Heart right ventricle (tissue), 16 donors: ENCODE results near the gene HERC3. TPM values are rescaled to one million over a fixed set of nuclear protein-coding genes. Genes with fewer than 3 reads are reported as not detected.

Experiments
- ATAC-seq, 8 donors: fragments of 200-7000 bp; cut with Tn5 transposase; one replicate each; pipeline ENCODE4 v1.9.1; 2020; ENCODE audit warnings: mild to moderate bottlenecking in 8 of 8, moderate library complexity in 8 of 8, moderate number of reproducible peaks in 1 of 8
- DNase-seq, 2 donors: peaks; one replicate each; pipeline ENCODE4 v3.0.0-alpha.2; 2020
- H3K27ac ChIP-seq, 10 donors: fragments of 200-600 bp; sonication (generic) in 2 of 10; one replicate each; pipeline versions ENCODE4 v1.5.0 to v1.8.0; 2020 to 2022; ENCODE audit warnings: mild to moderate bottlenecking in 3 of 10
- H3K27me3 ChIP-seq, 7 donors: fragments of 200-600 bp; one replicate each; pipeline ENCODE4 v1.8.0; 2021 to 2022; ENCODE audit warnings: mild to moderate bottlenecking in 2 of 7
- H3K36me3 ChIP-seq, 9 donors: fragments of 200-600 bp; sonication (generic) in 1 of 9; one replicate each; pipeline versions ENCODE4 v1.5.0 to v1.8.0; 2020 to 2022; ENCODE audit warnings: mild to moderate bottlenecking in 2 of 9
- H3K4me1 ChIP-seq, 9 donors: fragments of 200-600 bp; sonication (generic) in 1 of 9; one replicate each; pipeline versions ENCODE4 v1.5.0 to v1.8.0; 2020 to 2022; ENCODE audit warnings: mild to moderate bottlenecking in 4 of 9
- H3K4me3 ChIP-seq, 10 donors: fragments of 200-600 bp; sonication (generic) in 2 of 10; one replicate each; pipeline versions ENCODE4 v1.5.0 to v1.8.0; 2020 to 2022; ENCODE audit warnings: mild to moderate bottlenecking in 7 of 10, moderate library complexity in 2 of 10
- H3K9me3 ChIP-seq, 11 donors: fragments of 200-600 bp in 10 of 11; sonication (generic) in 2 of 11; one replicate each; pipeline versions ENCODE4 v1.5.0 to v1.8.0; 2013 to 2022; ENCODE audit warnings: mild to moderate bottlenecking in 2 of 11, control low read depth in 1 of 11, moderate library complexity in 1 of 11
- WGBS, 2 donors: extraction: QIAGEN DNeasy Blood & Tissue Kit; methylation state at CpG; one replicate each; pipeline ENCODE4 v1.1.7; 2013; ENCODE audit warnings: inconsistent platforms in 1 of 2; 5-methylcytosine and 5-hydroxymethylcytosine counted together
- intact Hi-C, 10 donors: fragments of 100-400 bp; cut with DNase I; formaldehyde crosslinking; loops; one replicate each; pipeline versions ENCODE4 v1.11.1 to v1.14.2; 2022
- long read RNA-seq, 3 donors: library from polyadenylated mRNA; unstranded; transcript quantifications; one replicate each; pipeline ENCODE4 v2.0.0, GENCODE V29; 2020 to 2021
- polyA plus RNA-seq, 2 donors: library from polyadenylated mRNA; stranded (reverse); fragments of 200-250 nt; gene quantifications; one replicate each; pipeline ENCODE4 v1.2.3, GENCODE V29; 2013
- total RNA-seq, 10 donors: library from RNA; stranded (reverse); fragmentation: NEBNext Ultra II Directional in 3 of 10; extraction: Animal tissue kit (Norgen Biotek cat#: 25700) in 3 of 10; gene quantifications; one replicate each; pipeline versions ENCODE4 v1.2.1 to v1.2.4, GENCODE V29; 2021 to 2023
- TF ChIP-seq, protein P1 (sequence below), 9 donors: fragments of 200-600 bp; sonication (generic) in 2 of 9; IDR thresholded peaks; one replicate each; pipeline versions ENCODE4 v1.5.0 to v1.8.0; 2021 to 2022; ENCODE audit warnings: antibody characterized with exemption in 9 of 9, mild to moderate bottlenecking in 5 of 9, moderate library complexity in 1 of 9
- donor health status: Arrhythmogenic right ventricular cardiomyopathy.
- donor health status: ischemic (EF 13 %, LVEDD 7.1; RV severe dilation, severe dysfunction).
- donor health status: healthy with polysubstance abuse.
- donor health status: DM: no; HTN: yes; CAD: no.
- donor health status: DM: no; HTN: no; CAD: no.
- donor health status: ischemic (EF 25% LVEDD 6.9; RV normal size, moderate dysfunction).
- donor health status: ischemic (EF 25% LVEDD 5.7; RV mildly dilated, moderate dysfunction).
- donor health status: healthy.
- donor health status: DM: yes; HTN: yes; CAD: no.
- donor health status: Ischemic cardiomyopathy.
- donor health status: ischemic (EF 35%, LVEDD 5.7; RV mildly dilated, moderate dysfunction).
- donor health status: nonischemic (EF 11% LVEDD 7.7; RV severe dilation, severe dysfunction).
- donor health status: DM: yes; HTN: yes; CAD: no.
- donor health status: PGD.
- donor health status: ischemic (EF 29% LVEDD 5.4; RV normal size, mild dysfunction).
- donor health status: nonischemic (EF 23%, LVEDD 6.1; RV moderate dilation, normal function).

The HERC3 gene
- total RNA-seq (10 to 100 TPM; 40.6 to 62.6 (median 47.2) TPM), polyA plus RNA-seq (10 to 100 TPM in 1 of 2 donors, 1 to 10 TPM in 1; 8.5 to 13.2 TPM)
- long read RNA-seq, donor 1, full-length matches to known transcripts = 5 of 14 reads
- long read RNA-seq, donor 1, partial matches to known transcripts = 4 of 14 reads
- long read RNA-seq, donor 1, other reads (novel, unspliced or antisense) = 5 of 14 reads
- long read RNA-seq, donor 2, full-length matches to known transcripts = 6 of 22 reads
- long read RNA-seq, donor 2, partial matches to known transcripts = 10 of 22 reads
- long read RNA-seq, donor 2, other reads (novel, unspliced or antisense) = 6 of 22 reads
- long read RNA-seq, donor 3, full-length matches to known transcripts = 8 of 26 reads
- long read RNA-seq, donor 3, partial matches to known transcripts = 14 of 26 reads
- long read RNA-seq, donor 3, other reads (novel, unspliced or antisense) = 4 of 26 reads

DNA sequence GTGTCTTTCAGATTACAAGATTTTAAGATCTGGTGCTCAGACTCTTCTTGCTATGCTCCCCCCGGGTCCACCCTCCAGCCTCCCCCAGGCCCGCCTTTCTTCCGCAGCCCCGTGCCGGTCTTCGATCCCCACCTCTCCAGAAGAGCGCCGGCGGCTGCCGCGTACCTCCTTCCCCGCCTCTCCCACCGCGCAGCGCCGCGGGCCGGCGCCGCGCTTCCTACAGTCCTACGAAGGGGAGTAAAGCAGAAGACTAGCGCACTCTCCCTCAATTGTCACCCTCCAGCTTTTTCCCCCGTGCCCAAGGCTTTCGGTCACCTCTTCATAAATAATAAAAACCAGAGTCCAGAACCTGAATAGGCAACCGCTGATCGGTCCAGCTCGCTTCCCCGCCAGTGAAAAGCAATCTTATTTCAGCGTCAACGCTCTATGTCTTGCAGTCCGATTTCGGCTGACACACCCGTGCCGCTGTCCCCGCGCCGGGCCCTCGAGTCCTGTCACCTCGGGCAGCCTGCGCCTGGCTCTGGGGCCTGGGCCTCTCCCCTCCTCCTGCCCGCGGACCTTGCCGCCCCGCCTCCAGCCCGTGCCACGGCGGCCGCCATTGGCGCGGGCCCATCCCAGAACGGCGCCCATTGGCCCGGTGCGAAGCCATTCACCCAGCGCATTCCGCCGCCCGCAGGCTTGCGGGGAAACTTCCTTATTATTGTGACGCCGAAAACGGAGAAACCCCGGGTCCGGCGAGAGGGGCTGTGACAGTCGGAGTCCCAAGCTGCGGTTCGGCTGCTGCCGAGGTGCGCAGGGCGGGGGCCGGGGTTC, at the start of gene HERC3:
TSS of gene HERC3 (plus strand) at position 694 of the 813 bp plus-strand sequence. CDS start 13,344 bp downstream, outside the sequence.
- H3K27me3 ChIP-seq = no peaks in the 10 kb centered on the region
- WGBS, 2 donors = 0% methylated on average over 73 of the region's 73 CpGs
- H3K9me3 ChIP-seq = no peaks in the 10 kb centered on the region
- intact Hi-C loops = loop anchor here in 6 of 10 donors (5.0 to 10.0 kb wide), 4 partner anchors 63 to 307 kb away; partner anchors contain the start of gene PPM1K (in 1 of the 6)
- peaks cover 0 to 17% (median 0%) of the 10 kb centered on the region in 9 donors for H3K36me3 ChIP-seq
- DNase-seq (peak; percentile 93 to 94), ATAC-seq (peak; percentile 97 to 99 (median 98))
- peak within 1 kb of the TSS; percentile 77 to 98 (median 92) for H3K4me3 ChIP-seq
- peak within 1 kb of the TSS; percentile 82 to 99 (median 96) for H3K27ac ChIP-seq
- peaks cover 0 to 40% (median 29%) of the 10 kb centered on the region in 9 donors for H3K4me1 ChIP-seq
- TF ChIP-seq, protein P1, sequence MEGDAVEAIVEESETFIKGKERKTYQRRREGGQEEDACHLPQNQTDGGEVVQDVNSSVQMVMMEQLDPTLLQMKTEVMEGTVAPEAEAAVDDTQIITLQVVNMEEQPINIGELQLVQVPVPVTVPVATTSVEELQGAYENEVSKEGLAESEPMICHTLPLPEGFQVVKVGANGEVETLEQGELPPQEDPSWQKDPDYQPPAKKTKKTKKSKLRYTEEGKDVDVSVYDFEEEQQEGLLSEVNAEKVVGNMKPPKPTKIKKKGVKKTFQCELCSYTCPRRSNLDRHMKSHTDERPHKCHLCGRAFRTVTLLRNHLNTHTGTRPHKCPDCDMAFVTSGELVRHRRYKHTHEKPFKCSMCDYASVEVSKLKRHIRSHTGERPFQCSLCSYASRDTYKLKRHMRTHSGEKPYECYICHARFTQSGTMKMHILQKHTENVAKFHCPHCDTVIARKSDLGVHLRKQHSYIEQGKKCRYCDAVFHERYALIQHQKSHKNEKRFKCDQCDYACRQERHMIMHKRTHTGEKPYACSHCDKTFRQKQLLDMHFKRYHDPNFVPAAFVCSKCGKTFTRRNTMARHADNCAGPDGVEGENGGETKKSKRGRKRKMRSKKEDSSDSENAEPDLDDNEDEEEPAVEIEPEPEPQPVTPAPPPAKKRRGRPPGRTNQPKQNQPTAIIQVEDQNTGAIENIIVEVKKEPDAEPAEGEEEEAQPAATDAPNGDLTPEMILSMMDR (IDR thresholded peaks at IDR 0.05) = peak in 5 of 9 donors; percentile 11 to 38 (median 25)

DNA sequence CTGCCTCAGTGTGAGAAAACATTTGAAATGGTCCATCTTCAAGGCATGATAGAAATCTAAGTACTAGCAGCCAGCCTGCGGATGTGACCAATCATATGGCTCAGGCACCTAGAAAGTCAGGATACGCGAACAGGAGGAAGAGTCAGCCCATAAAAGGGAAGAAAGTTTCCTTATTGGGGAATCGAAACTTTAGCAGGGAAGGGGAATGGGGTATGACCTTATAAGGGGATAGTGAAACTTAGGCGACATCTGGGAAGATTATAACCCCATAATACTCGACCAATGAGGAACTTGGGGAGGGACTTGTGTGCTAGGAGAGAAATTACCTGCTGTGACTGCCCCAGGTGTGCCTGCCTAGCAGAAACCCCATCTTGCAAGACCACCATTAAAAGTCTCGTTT, 42.5 kb upstream of the HERC3 start:
- DNase-seq (no peak), ATAC-seq (no peak)
- Histone ChIP-seq H3K4me1 (no peaks in the 10 kb centered on the region), H3K36me3 (no peaks in the 10 kb centered on the region), H3K27me3 (no peaks in the 10 kb centered on the region), H3K9me3 (no peaks in the 10 kb centered on the region), H3K4me3 (no peak overlapping the region), H3K27ac (no peak overlapping the region)
- WGBS, 2 donors = 86 to 91% methylated on average over 7 of the region's 7 CpGs
- TF ChIP-seq, protein P1 (IDR thresholded peaks at IDR 0.05) = no peak
- intact Hi-C loops = no loop called here

GRCh38 chr4:88567591-88567990, 24.7 kb upstream of the HERC3 start:
- 88 to 90% methylated on average over 1 of the region's 1 CpG for WGBS, 2 donors
- H3K27me3 ChIP-seq = no peaks in the 10 kb centered on the region
- intact Hi-C loops = no loop called here
- H3K27ac ChIP-seq = no peak overlapping the region
- no peak for ATAC-seq
- H3K36me3 ChIP-seq = no peaks in the 10 kb centered on the region
- no peaks in the 10 kb centered on the region for H3K9me3 ChIP-seq
- TF ChIP-seq, protein P1 (IDR thresholded peaks at IDR 0.05) = no peak
- H3K4me1 ChIP-seq = peaks cover 0 to 10% (median 0%) of the 10 kb centered on the region in 9 donors
- DNase-seq = no peak
- no peak overlapping the region for H3K4me3 ChIP-seq

GRCh38 chr4:88570001-88570400, 22.3 kb upstream of the HERC3 start:
- no peak overlapping the region for H3K4me3 ChIP-seq
- DNase-seq = no peak
- H3K27me3 ChIP-seq = no peaks in the 10 kb centered on the region
- H3K27ac ChIP-seq = no peak overlapping the region
- no peak for ATAC-seq
- intact Hi-C loops = no loop called here
- H3K4me1 ChIP-seq = peaks cover 0 to 28% (median 10%) of the 10 kb centered on the region in 9 donors
- TF ChIP-seq, protein P1 (IDR thresholded peaks at IDR 0.05) = no peak
- H3K9me3 ChIP-seq = no peaks in the 10 kb centered on the region
- H3K36me3 ChIP-seq = no peaks in the 10 kb centered on the region
